SK-N-MC (cell line): ENCODE results near the gene REL.

Experiments used
- EZH2 ChIP-seq: fragments of 200-600 bp; sonication (generic); IDR thresholded peaks from one replicate; pipeline ENCODE4 v1.6.1; 2017; ENCODE audit warnings: antibody characterized with exemption
- FOXP2 ChIP-seq: optimal IDR thresholded peaks from 2 replicates; pipeline ENCODE3; 2011; ENCODE audit warnings: mild to moderate bottlenecking, moderate library complexity; ENCODE audit not compliant: insufficient read depth; ENCODE audit errors: extremely low read length, control extremely low read depth
- POLR2AphosphoS5 ChIP-seq: IDR thresholded peaks from 2 replicates; pipeline ENCODE4 v1.6.1; 2012; ENCODE audit warnings: mild to moderate bottlenecking, low read depth, low read length, borderline replicate concordance

- TF ChIP-seq POLR2AphosphoS5 (no peak), EZH2 (no peak), FOXP2 (no peak)
Observed at GRCh38 chr2:60840880-60841279, 40.5 kb upstream of the REL start.
